Upper lobe of left lung (tissue), 6 donors: ENCODE results near the gene ARID4B. TPM values are rescaled to one million over a fixed set of nuclear protein-coding genes. Genes with fewer than 3 reads are reported as not detected.

Experiments
- ATAC-seq, 2 donors: fragments of 200-7000 bp; cut with Tn5 transposase; one replicate each; pipeline ENCODE4 v1.9.1; 2022; ENCODE audit warnings: mild to moderate bottlenecking in 2 of 2, moderate library complexity in 2 of 2; ENCODE audit not compliant: low FRiP score in 2 of 2
- DNase-seq, 2 donors: peaks; one replicate each; pipeline ENCODE4 v3.0.0-alpha.2; 2019 to 2020
- H3K27ac ChIP-seq, 4 donors: fragments of 200-600 bp; sonication (generic); one replicate each; pipeline ENCODE4 v1.5.1; 2016 to 2019
- H3K27me3 ChIP-seq, 4 donors: fragments of 200-600 bp; sonication (generic); one replicate each; pipeline ENCODE4 v1.5.1; 2017 to 2019
- H3K36me3 ChIP-seq, 4 donors: fragments of 200-600 bp; sonication (generic); one replicate each; pipeline ENCODE4 v1.5.1; 2016 to 2019
- H3K4me1 ChIP-seq, 4 donors: fragments of 200-600 bp; sonication (generic); one replicate each; pipeline ENCODE4 v1.5.1; 2018 to 2019
- H3K4me3 ChIP-seq, 4 donors: fragments of 200-600 bp; sonication (generic); one replicate each; pipeline ENCODE4 v1.5.1; 2017 to 2019; ENCODE audit warnings: mild to moderate bottlenecking in 2 of 4, moderate library complexity in 1 of 4
- H3K9me3 ChIP-seq, 4 donors: fragments of 200-600 bp; sonication (generic); one replicate each; pipeline ENCODE4 v1.5.1; 2018 to 2019
- CTCF ChIP-seq, 6 experiments: fragments of 450-650 bp in 4 of 6; fragments of 200-600 bp in 2 of 6; sonication (generic) in 2 of 6; IDR thresholded peaks; one replicate each; pipeline ENCODE4 v1.5.1; 2016 to 2019; ENCODE audit warnings: antibody characterized with exemption in 6 of 6
- EP300 ChIP-seq, 4 donors: sonication (generic); formaldehyde crosslinking; IDR thresholded peaks; one replicate each; pipeline ENCODE4 v1.5.1; 2017; ENCODE audit warnings: antibody characterized with exemption in 4 of 4, control low read depth in 2 of 4
- POLR2A ChIP-seq, 4 donors: fragments of 450-650 bp; IDR thresholded peaks; one replicate each; pipeline ENCODE4 v1.5.1; 2016 to 2017; ENCODE audit warnings: antibody characterized with exemption in 4 of 4, mild to moderate bottlenecking in 2 of 4
- POLR2AphosphoS5 ChIP-seq, 2 donors: sonication (generic); formaldehyde crosslinking; IDR thresholded peaks; one replicate each; pipeline ENCODE4 v1.5.1; 2017; ENCODE audit warnings: antibody characterized with exemption in 2 of 2
- WGBS, 2 donors: methylation state at CpG; one replicate each; pipeline ENCODE4 v1.1.5; 2017 to 2018; 5-methylcytosine and 5-hydroxymethylcytosine counted together
- total RNA-seq, 6 donors: library from RNA; depleted of rRNA in 4 of 6; stranded (reverse); fragments of >200 nt in 4 of 6; gene quantifications; one replicate each; pipeline versions ENCODE4 v1.1.0 to v1.2.1, GENCODE V29; 2016 to 2021
- donor health status: DM: no; HTN: no; CAD: no; lungs with moderate emphysema.
- donor health status: DM: no; HTN: yes; CAD: no; lungs with severe emphysema.

The ARID4B gene
- total RNA-seq, 6 donors from 2014 or later = 31.1 to 90.1 (median 51.3) TPM

- no peak for DNase-seq
- peaks cover 3 to 39% (median 22%) of the 10 kb centered on the region in 4 donors for H3K4me1 ChIP-seq
- ATAC-seq = no peak
Observed at GRCh38 chr1:235278915-235279292, 49.1 kb downstream of the ARID4B start.

GRCh38 chr1:235278233-235278914 is 49.6 kb downstream of the ARID4B start:
- no peak for DNase-seq
- H3K4me1 ChIP-seq = peaks cover 3 to 34% (median 19%) of the 10 kb centered on the region in 4 donors
- no peak overlapping the region for H3K27ac ChIP-seq
- no peaks in the 10 kb centered on the region for H3K36me3 ChIP-seq
- no peak overlapping the region for H3K4me3 ChIP-seq
- no peak for ATAC-seq
- H3K27me3 ChIP-seq = no peaks in the 10 kb centered on the region
- H3K9me3 ChIP-seq = no peaks in the 10 kb centered on the region
- TF ChIP-seq EP300 (IDR thresholded peaks at IDR 0.05) (no peak), POLR2A (IDR thresholded peaks at IDR 0.05) (no peak), POLR2AphosphoS5 (IDR thresholded peaks at IDR 0.05) (no peak), CTCF (IDR thresholded peaks at IDR 0.05) (no peak)
- whole genome bisulfite sequencing, 2 donors = 83 to 92% methylated on average over 1 of the region's 1 CpG

More at GRCh38 chr1:235278915-235279292, 49.1 kb downstream of the ARID4B start:
- Histone ChIP-seq H3K4me3 (no peak overlapping the region), H3K27me3 (no peaks in the 10 kb centered on the region), H3K27ac (no peak overlapping the region), H3K9me3 (no peaks in the 10 kb centered on the region), H3K36me3 (no peaks in the 10 kb centered on the region)
- TF ChIP-seq EP300 (IDR thresholded peaks at IDR 0.05) = no peak
- no peak for TF ChIP-seq POLR2A (IDR thresholded peaks at IDR 0.05)
- no peak for TF ChIP-seq POLR2AphosphoS5 (IDR thresholded peaks at IDR 0.05)
- no peak for TF ChIP-seq CTCF (IDR thresholded peaks at IDR 0.05)
- WGBS, 2 donors = 73 to 81% methylated on average over 4 to 5 of the region's 5 CpGs

- ATAC-seq (no peak), DNase-seq (no peak)
- Histone ChIP-seq H3K4me1 (peaks cover 3 to 39% (median 22%) of the 10 kb centered on the region in 4 donors), H3K27me3 (no peaks in the 10 kb centered on the region), H3K27ac (no peak overlapping the region), H3K36me3 (no peaks in the 10 kb centered on the region), H3K4me3 (no peak overlapping the region), H3K9me3 (no peaks in the 10 kb centered on the region)
- TF ChIP-seq POLR2AphosphoS5 (IDR thresholded peaks at IDR 0.05) (no peak), EP300 (IDR thresholded peaks at IDR 0.05) (no peak), POLR2A (IDR thresholded peaks at IDR 0.05) (no peak), CTCF (IDR thresholded peaks at IDR 0.05) (no peak)
Observed at GRCh38 chr1:235277709-235278108, 50.3 kb downstream of the ARID4B start.

GRCh38 chr1:235275836-235276235 is 52.1 kb downstream of the ARID4B start:
- Histone ChIP-seq H3K27ac (no peak overlapping the region), H3K4me1 (peaks cover 7 to 53% (median 28%) of the 10 kb centered on the region in 4 donors), H3K36me3 (no peaks in the 10 kb centered on the region), H3K4me3 (no peak overlapping the region), H3K27me3 (no peaks in the 10 kb centered on the region), H3K9me3 (no peaks in the 10 kb centered on the region)
- ATAC-seq = no peak
- DNase-seq = no peak
- 86 to 95% methylated on average over 6 of the region's 6 CpGs for WGBS, 2 donors
- TF ChIP-seq EP300 (IDR thresholded peaks at IDR 0.05) (no peak), CTCF (IDR thresholded peaks at IDR 0.05) (no peak), POLR2AphosphoS5 (IDR thresholded peaks at IDR 0.05) (no peak), POLR2A (IDR thresholded peaks at IDR 0.05) (no peak)

GRCh38 chr1:235275223-235275622 is 52.8 kb downstream of the ARID4B start:
- TF ChIP-seq POLR2A (IDR thresholded peaks at IDR 0.05) = no peak
- no peak for TF ChIP-seq EP300 (IDR thresholded peaks at IDR 0.05)
- no peak for TF ChIP-seq POLR2AphosphoS5 (IDR thresholded peaks at IDR 0.05)
- no peak for TF ChIP-seq CTCF (IDR thresholded peaks at IDR 0.05)
- Histone ChIP-seq H3K4me1 (peaks cover 7 to 56% (median 32%) of the 10 kb centered on the region in 4 donors), H3K4me3 (no peak overlapping the region), H3K9me3 (no peaks in the 10 kb centered on the region), H3K27ac (no peak overlapping the region), H3K36me3 (no peaks in the 10 kb centered on the region), H3K27me3 (no peaks in the 10 kb centered on the region)
- DNase-seq (no peak), ATAC-seq (no peak)
- WGBS, 2 donors = 58 to 70% methylated on average over 3 of the region's 3 CpGs
